ENCODE results near the gene MAP3K10. TPM values are rescaled to one million over a fixed set of nuclear protein-coding genes. Genes with fewer than 3 reads are reported as not detected.
A peak's percentile ranks its signal among the peaks of the same experiment; 100 is the strongest.

MAP3K10 gene
- total and polyA plus RNA-seq, 2 of the 13 experiments (the other 11 are each of a cell fraction or from before 2014, with no cell fraction given): 3.4 to 5.0 TPM

GRCh38 chr19:40216013-40216776 is 25.0 kb downstream of the MAP3K10 start (continued):
- TF ChIP-seq SNAPC5 (CRISPR knock-in tag; IDR thresholded peaks at IDR 0.05; ENCODE audit: borderline replicate concordance): no peak

- no peak for ATAC-seq
- intact Hi-C loops (cut with micrococcal nuclease; ENCODE audit: unreplicated experiment): no loop called here
- in situ Hi-C loops (cut with HindIII; ENCODE audit: extremely low pct_ligation_motif_present, low pct_unique_long_range_greater_than_20kb): no loop called here
These were observed 25.5 kb downstream of the MAP3K10 start for GRCh38 chr19:40216777-40217026.

More at GRCh38 chr19:40216777-40217026, 25.5 kb downstream of the MAP3K10 start:
- peaks cover 0 to 7% of the 10 kb centered on the region in 2 experiments; a peak in 1 of 5 replicates for H3K27me3 ChIP-seq (ENCODE audit: control insufficient read depth in 1 of 2, insufficient read depth in 2 of 2, low read length in 2 of 2)
- WGBS (ENCODE audit: low lambda C conversion rate): 74% methylated on average over 9 of the region's 9 CpGs
- ChIA-PET POLR2A (no interaction called here), CTCF (ENCODE audit: low intra/inter-chr PET ratio, low total read pairs) (no interaction called here)
- no peaks in the 10 kb centered on the region for H3K9me3 ChIP-seq (ENCODE audit: low read length)
- no peaks in the 10 kb centered on the region for H3K36me3 ChIP-seq (replicated peaks in 1 of 2; ENCODE audit: control insufficient read depth in 1 of 2, insufficient read depth in 2 of 2, low read length in 2 of 2)
- FAIRE-seq: no peak
- DNase-seq (ENCODE audit: low spot score): no peak
- no peak overlapping the region for H3K4me2 ChIP-seq (ENCODE audit: low read depth, low read length)
- H3K27ac ChIP-seq (ENCODE audit: extremely low read length, insufficient read depth, low read length): no peak overlapping the region
- H2AFZ ChIP-seq (ENCODE audit: low read length): no peak overlapping the region
- H3K4me3 ChIP-seq (replicated peaks in 1 of 3; ENCODE audit: insufficient read depth in 1 of 3, low read depth in 2 of 3, low read length in 3 of 3): no peak overlapping the region
- no TSS peak for BruUV-seq (replicated peaks)
- H3K79me2 ChIP-seq (ENCODE audit: insufficient read depth, low read length): no peaks in the 10 kb centered on the region
- H3K4me1 ChIP-seq (ENCODE audit: insufficient read depth, low read length): peaks cover 7% of the 10 kb centered on the region
- TF ChIP-seq GABPA (IDR thresholded peaks at IDR 0.05; ENCODE audit: low read depth, low read length) (no peak), GABPA (CRISPR knock-in tag; IDR thresholded peaks at IDR 0.05; ENCODE audit: low read depth) (no peak), JUNB (CRISPR knock-in tag; IDR thresholded peaks at IDR 0.05; ENCODE audit: borderline replicate concordance) (0 out of 2 replicates have a peak, but pooled peaks have one; percentile 32), ZSCAN31 (CRISPR knock-in tag; IDR thresholded peaks at IDR 0.05; ENCODE audit: low read depth) (no peak), BATF2 (CRISPR knock-in tag; IDR thresholded peaks at IDR 0.05) (0 out of 2 replicates have a peak, but pooled peaks have one; percentile 13), BHLHE40 (IDR thresholded peaks at IDR 0.05; ENCODE audit: low read length) (no peak), ZFP91 (CRISPR knock-in tag; IDR thresholded peaks at IDR 0.05; ENCODE audit: borderline replicate concordance) (0 out of 2 replicates have a peak, but pooled peaks have one; percentile 38), HNF1B (CRISPR knock-in tag; IDR thresholded peaks at IDR 0.05) (no peak), ZBTB14 (CRISPR knock-in tag; IDR thresholded peaks at IDR 0.05) (no peak)
- no peaks in the 10 kb centered on the region for H4K20me1 ChIP-seq (ENCODE audit: insufficient read depth, low read length)
- H3K9ac ChIP-seq (ENCODE audit: insufficient read depth, low read depth, low read length): no peak overlapping the region

All from HepG2 (cell line).